Activated CD4-positive, alpha-beta memory T cell treated with anti-CD3 and anti-CD28 coated beads for 36 hours (primary cell): ENCODE results near the gene RAP1GAP. TPM values are rescaled to one million over a fixed set of nuclear protein-coding genes. Genes with fewer than 3 reads are reported as not detected.

ENCODE experiments used
- CTCF ChIA-PET: fragments of 350-600 bp; sonication (Branson Sonifier 250); formaldehyde crosslinking; loops from one replicate; lab custom pipeline; 2021; ENCODE audit warnings: antibody characterized with exemption, inconsistent platforms; lab: Charles Lee
- POLR2A ChIA-PET: fragments of 350-600 bp; sonication (Branson Sonifier 250); formaldehyde crosslinking; loops from one replicate; lab custom pipeline; 2021; ENCODE audit warnings: antibody characterized with exemption; lab: Charles Lee
- DNase-seq: peaks from one replicate; pipeline ENCODE4 v3.0.0-alpha.2; 2020
- H3K27ac Mint-ChIP-seq: one replicate; pipeline ENCODE4 v1.8.0; 2021; ENCODE audit warnings: mixed read lengths
- H3K27me3 Mint-ChIP-seq: one replicate; pipeline ENCODE4 v1.8.0; 2021; ENCODE audit warnings: mixed read lengths
- H3K36me3 Mint-ChIP-seq: one replicate; pipeline ENCODE4 v1.8.0; 2021; ENCODE audit warnings: mixed read lengths
- H3K4me1 Mint-ChIP-seq: one replicate; pipeline ENCODE4 v1.8.0; 2021; ENCODE audit warnings: low read depth, mixed read lengths
- H3K4me3 Mint-ChIP-seq: one replicate; pipeline ENCODE4 v1.8.0; 2021; ENCODE audit warnings: mild to moderate bottlenecking, mixed read lengths
- H3K9me3 Mint-ChIP-seq: one replicate; pipeline ENCODE4 v1.8.0; 2021; ENCODE audit warnings: mixed read lengths
- intact Hi-C: fragments of 100-400 bp; cut with micrococcal nuclease; formaldehyde crosslinking; loops from one replicate; pipeline ENCODE4 v1.15.1; 2023
- total RNA-seq, 2 experiments: library from RNA; stranded (reverse); gene quantifications; one replicate each; pipeline ENCODE4 v1.2.3, GENCODE V29; 2021

The RAP1GAP gene
- total RNA-seq, 2 experiments from 2014 or later: 1.1 to 1.7 TPM

GRCh38 chr1:21596174-21596573 lies 73.0 kb downstream of the RAP1GAP start:
- H3K27ac Mint-ChIP-seq: no peak overlapping the region
- POLR2A ChIA-PET: no interaction called here
- no peaks in the 10 kb centered on the region for H3K36me3 Mint-ChIP-seq
- intact Hi-C loops: loop anchor here (10.0 kb wide), 1 partner anchor 91 kb away; the partner anchor contains the start of gene ALPL
- H3K4me3 Mint-ChIP-seq: no peak overlapping the region
- H3K4me1 Mint-ChIP-seq: no peaks in the 10 kb centered on the region
- CTCF ChIA-PET: interaction anchor here (0.6 to 2.1 kb wide), 6 partner anchors 17 to 87 kb away, joined by 3 to 6 read pairs (median 3); partner anchors contain the start of gene ALPL
- no peaks in the 10 kb centered on the region for H3K9me3 Mint-ChIP-seq
- DNase-seq: no peak
- peaks cover 6% of the 10 kb centered on the region for H3K27me3 Mint-ChIP-seq

GRCh38 chr1:21594935-21595897 lies 73.9 kb downstream of the RAP1GAP start:
- no peak overlapping the region for H3K4me3 Mint-ChIP-seq
- DNase-seq: peak; percentile 75
- intact Hi-C loops: loop anchor here (2.0 to 10.0 kb wide), 2 partner anchors 64 to 90 kb away; partner anchors contain the start of gene ALPL
- no peaks in the 10 kb centered on the region for H3K9me3 Mint-ChIP-seq
- CTCF ChIA-PET: interaction anchor here (0.6 to 2.1 kb wide), 8 partner anchors 16 to 991 kb away, joined by 3 to 6 read pairs (median 3); partner anchors contain the start of gene ALPL
- H3K4me1 Mint-ChIP-seq: no peaks in the 10 kb centered on the region
- H3K27ac Mint-ChIP-seq: no peak overlapping the region
- H3K27me3 Mint-ChIP-seq: peaks cover 4% of the 10 kb centered on the region
- POLR2A ChIA-PET: no interaction called here
- no peaks in the 10 kb centered on the region for H3K36me3 Mint-ChIP-seq

- no peaks in the 10 kb centered on the region for H3K9me3 Mint-ChIP-seq
- ChIA-PET POLR2A (no interaction called here), CTCF (no interaction called here)
- H3K27ac Mint-ChIP-seq: no peak overlapping the region
- DNase-seq: no peak
- no peaks in the 10 kb centered on the region for H3K4me1 Mint-ChIP-seq
- intact Hi-C loops: loop anchor here (2.0 to 10.0 kb wide), 2 partner anchors 64 to 90 kb away; partner anchors contain the start of gene ALPL
- no peak overlapping the region for H3K4me3 Mint-ChIP-seq
- peaks cover 4% of the 10 kb centered on the region for H3K27me3 Mint-ChIP-seq
- no peaks in the 10 kb centered on the region for H3K36me3 Mint-ChIP-seq
Measured at GRCh38 chr1:21594501-21594900, 74.7 kb downstream of the RAP1GAP start.

- Mint-ChIP-seq H3K27me3 (peaks cover 4% of the 10 kb centered on the region), H3K4me3 (no peak overlapping the region), H3K9me3 (no peaks in the 10 kb centered on the region), H3K36me3 (no peaks in the 10 kb centered on the region), H3K4me1 (no peaks in the 10 kb centered on the region), H3K27ac (no peak overlapping the region)
- DNase-seq: no peak
- ChIA-PET CTCF (no interaction called here), POLR2A (no interaction called here)
- intact Hi-C loops: loop anchor here (10.0 kb wide), 1 partner anchor 88 kb away; the partner anchor contains the start of gene ALPL
Measured at GRCh38 chr1:21593231-21593630, 75.9 kb downstream of the RAP1GAP start.

- ChIA-PET CTCF (no interaction called here), POLR2A (no interaction called here)
- no peaks in the 10 kb centered on the region for H3K4me1 Mint-ChIP-seq
- intact Hi-C loops: loop anchor here (10.0 kb wide), 1 partner anchor 87 kb away; the partner anchor contains the start of gene ALPL
- H3K9me3 Mint-ChIP-seq: no peaks in the 10 kb centered on the region
- no peaks in the 10 kb centered on the region for H3K36me3 Mint-ChIP-seq
- no peak overlapping the region for H3K27ac Mint-ChIP-seq
- no peak for DNase-seq
- H3K27me3 Mint-ChIP-seq: peaks cover 6% of the 10 kb centered on the region
- H3K4me3 Mint-ChIP-seq: no peak overlapping the region
Measured at GRCh38 chr1:21592086-21592865, 76.9 kb downstream of the RAP1GAP start.

- POLR2A ChIA-PET: no interaction called here
- no peak overlapping the region for H3K4me3 Mint-ChIP-seq
- no peak for DNase-seq
- H3K9me3 Mint-ChIP-seq: no peaks in the 10 kb centered on the region
- CTCF ChIA-PET: no interaction called here
- intact Hi-C loops: loop anchor here (10.0 kb wide), 1 partner anchor 86 kb away; the partner anchor contains the start of gene ALPL
- peaks cover 10% of the 10 kb centered on the region for H3K27me3 Mint-ChIP-seq
- H3K4me1 Mint-ChIP-seq: no peaks in the 10 kb centered on the region
- H3K27ac Mint-ChIP-seq: no peak overlapping the region
- H3K36me3 Mint-ChIP-seq: no peaks in the 10 kb centered on the region
Measured at GRCh38 chr1:21590934-21591333, 78.2 kb downstream of the RAP1GAP start.

- Mint-ChIP-seq H3K27me3 (peaks cover 9% of the 10 kb centered on the region), H3K36me3 (no peaks in the 10 kb centered on the region), H3K9me3 (no peaks in the 10 kb centered on the region), H3K4me1 (no peaks in the 10 kb centered on the region), H3K4me3 (no peak overlapping the region), H3K27ac (no peak overlapping the region)
- CTCF ChIA-PET: no interaction called here
- no peak for DNase-seq
- POLR2A ChIA-PET: no interaction called here
- intact Hi-C loops: loop anchor here (10.0 kb wide), 1 partner anchor 86 kb away; the partner anchor contains the start of gene ALPL
Measured at GRCh38 chr1:21590126-21590880, 78.9 kb downstream of the RAP1GAP start.

- Mint-ChIP-seq H3K27ac (no peak overlapping the region), H3K4me1 (no peaks in the 10 kb centered on the region), H3K36me3 (no peaks in the 10 kb centered on the region), H3K9me3 (no peaks in the 10 kb centered on the region), H3K4me3 (no peak overlapping the region), H3K27me3 (peaks cover 13% of the 10 kb centered on the region)
- DNase-seq: no peak
- intact Hi-C loops: loop anchor here (10.0 kb wide), 1 partner anchor 85 kb away; the partner anchor contains the start of gene ALPL
- POLR2A ChIA-PET: no interaction called here
- CTCF ChIA-PET: no interaction called here
Measured at GRCh38 chr1:21589618-21590017, 79.5 kb downstream of the RAP1GAP start.

- ChIA-PET CTCF (no interaction called here), POLR2A (no interaction called here)
- no peaks in the 10 kb centered on the region for H3K36me3 Mint-ChIP-seq
- no peak for DNase-seq
- no peaks in the 10 kb centered on the region for H3K9me3 Mint-ChIP-seq
- intact Hi-C loops: no loop called here
- H3K27ac Mint-ChIP-seq: no peak overlapping the region
- H3K4me3 Mint-ChIP-seq: no peak overlapping the region
- no peaks in the 10 kb centered on the region for H3K4me1 Mint-ChIP-seq
- H3K27me3 Mint-ChIP-seq: peaks cover 16% of the 10 kb centered on the region
Measured at GRCh38 chr1:21587602-21587953, 81.6 kb downstream of the RAP1GAP start.

- DNase-seq: no peak
- Mint-ChIP-seq H3K9me3 (no peaks in the 10 kb centered on the region), H3K4me1 (no peaks in the 10 kb centered on the region), H3K36me3 (no peaks in the 10 kb centered on the region), H3K27me3 (peaks cover 16% of the 10 kb centered on the region), H3K27ac (no peak overlapping the region), H3K4me3 (no peak overlapping the region)
- ChIA-PET POLR2A (no interaction called here), CTCF (no interaction called here)
- intact Hi-C loops: no loop called here
Measured at GRCh38 chr1:21586846-21587601, 82.1 kb downstream of the RAP1GAP start.

- no peak for DNase-seq
- no peak overlapping the region for H3K4me3 Mint-ChIP-seq
- H3K27ac Mint-ChIP-seq: no peak overlapping the region
- intact Hi-C loops: no loop called here
- CTCF ChIA-PET: no interaction called here
- no peaks in the 10 kb centered on the region for H3K4me1 Mint-ChIP-seq
- peaks cover 16% of the 10 kb centered on the region for H3K27me3 Mint-ChIP-seq
- no peaks in the 10 kb centered on the region for H3K9me3 Mint-ChIP-seq
- POLR2A ChIA-PET: no interaction called here
- no peaks in the 10 kb centered on the region for H3K36me3 Mint-ChIP-seq
Measured at GRCh38 chr1:21586222-21586621, 82.9 kb downstream of the RAP1GAP start.
